Peyer's patch (tissue), 4 donors: ENCODE data around the gene GPR55. TPM values are rescaled to one million over a fixed set of nuclear protein-coding genes. Genes with fewer than 3 reads are reported as not detected.
A peak's percentile ranks its signal among the peaks of the same experiment; 100 is the strongest.

ENCODE experiments used
- DNase-seq, 3 donors: peaks; one replicate each; pipeline ENCODE4 v3.0.0-alpha.2; 2017 to 2019
- H3K27ac ChIP-seq, 4 donors: fragments of 200-600 bp; sonication (generic); one replicate each; pipeline ENCODE4 v1.5.1; 2016 to 2019
- H3K27me3 ChIP-seq, 2 donors: fragments of 200-600 bp; sonication (generic); one replicate each; pipeline ENCODE4 v1.5.1; 2019
- H3K36me3 ChIP-seq, 3 donors: fragments of 200-600 bp; sonication (generic); one replicate each; pipeline ENCODE4 v1.5.1; 2016 to 2019
- H3K4me1 ChIP-seq, 4 donors: fragments of 200-600 bp; sonication (generic); one replicate each; pipeline ENCODE4 v1.5.1; 2016 to 2019
- H3K4me3 ChIP-seq, 4 donors: fragments of 200-600 bp; sonication (generic); 1 replicate in 3 of 4; 2 replicates in 1 of 4; pipeline ENCODE4 v1.5.1; 2016 to 2019; ENCODE audit warnings: mild to moderate bottlenecking in 1 of 4
- H3K9me3 ChIP-seq, 4 donors: fragments of 200-600 bp; sonication (generic); one replicate each; pipeline ENCODE4 v1.5.1; 2016 to 2019; ENCODE audit warnings: mild to moderate bottlenecking in 1 of 4
- POLR2A ChIP-seq, 2 donors: fragments of 450-650 bp; IDR thresholded peaks; one replicate each; pipeline ENCODE4 v1.5.1; 2017; ENCODE audit warnings: antibody characterized with exemption in 2 of 2, mild to moderate bottlenecking in 2 of 2, moderate library complexity in 2 of 2
- total RNA-seq, 4 donors: library from RNA; depleted of rRNA; stranded (reverse); fragments of >200 nt; gene quantifications; one replicate each; pipeline ENCODE4 v1.1.0, GENCODE V29; 2016
- TF ChIP-seq, protein P1 (sequence below), 6 experiments: fragments of 450-650 bp in 4 of 6; fragments of 200-600 bp in 2 of 6; sonication (generic) in 1 of 6; IDR thresholded peaks; one replicate each; pipeline ENCODE4 v1.5.1; 2017 to 2019; ENCODE audit warnings: antibody characterized with exemption in 6 of 6, mild to moderate bottlenecking in 3 of 6, moderate library complexity in 1 of 6

GPR55 gene
- total RNA-seq, 4 donors from 2014 or later: 1.0 to 4.7 (median 3.2) TPM

- TF ChIP-seq POLR2A (IDR thresholded peaks at IDR 0.05): no peak
- TF ChIP-seq, protein P1, sequence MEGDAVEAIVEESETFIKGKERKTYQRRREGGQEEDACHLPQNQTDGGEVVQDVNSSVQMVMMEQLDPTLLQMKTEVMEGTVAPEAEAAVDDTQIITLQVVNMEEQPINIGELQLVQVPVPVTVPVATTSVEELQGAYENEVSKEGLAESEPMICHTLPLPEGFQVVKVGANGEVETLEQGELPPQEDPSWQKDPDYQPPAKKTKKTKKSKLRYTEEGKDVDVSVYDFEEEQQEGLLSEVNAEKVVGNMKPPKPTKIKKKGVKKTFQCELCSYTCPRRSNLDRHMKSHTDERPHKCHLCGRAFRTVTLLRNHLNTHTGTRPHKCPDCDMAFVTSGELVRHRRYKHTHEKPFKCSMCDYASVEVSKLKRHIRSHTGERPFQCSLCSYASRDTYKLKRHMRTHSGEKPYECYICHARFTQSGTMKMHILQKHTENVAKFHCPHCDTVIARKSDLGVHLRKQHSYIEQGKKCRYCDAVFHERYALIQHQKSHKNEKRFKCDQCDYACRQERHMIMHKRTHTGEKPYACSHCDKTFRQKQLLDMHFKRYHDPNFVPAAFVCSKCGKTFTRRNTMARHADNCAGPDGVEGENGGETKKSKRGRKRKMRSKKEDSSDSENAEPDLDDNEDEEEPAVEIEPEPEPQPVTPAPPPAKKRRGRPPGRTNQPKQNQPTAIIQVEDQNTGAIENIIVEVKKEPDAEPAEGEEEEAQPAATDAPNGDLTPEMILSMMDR (IDR thresholded peaks at IDR 0.05): no peak
- Histone ChIP-seq H3K27me3 (no peaks in the 10 kb centered on the region), H3K36me3 (no peaks in the 10 kb centered on the region), H3K4me1 (no peaks in the 10 kb centered on the region), H3K9me3 (no peaks in the 10 kb centered on the region), H3K4me3 (no peak overlapping the region), H3K27ac (no peak overlapping the region)
- DNase-seq: no peak
These were observed 37.7 kb downstream of the GPR55 start for GRCh38 chr2:230887342-230887741.

- Histone ChIP-seq H3K27ac (no peak overlapping the region), H3K27me3 (no peaks in the 10 kb centered on the region), H3K36me3 (no peaks in the 10 kb centered on the region), H3K4me1 (no peaks in the 10 kb centered on the region), H3K9me3 (no peaks in the 10 kb centered on the region), H3K4me3 (no peak overlapping the region)
- TF ChIP-seq POLR2A (IDR thresholded peaks at IDR 0.05): no peak
- peak in 1 of 3 donors; percentile 35 for DNase-seq
These were observed 38.4 kb downstream of the GPR55 start for GRCh38 chr2:230886671-230887071.

DNA sequence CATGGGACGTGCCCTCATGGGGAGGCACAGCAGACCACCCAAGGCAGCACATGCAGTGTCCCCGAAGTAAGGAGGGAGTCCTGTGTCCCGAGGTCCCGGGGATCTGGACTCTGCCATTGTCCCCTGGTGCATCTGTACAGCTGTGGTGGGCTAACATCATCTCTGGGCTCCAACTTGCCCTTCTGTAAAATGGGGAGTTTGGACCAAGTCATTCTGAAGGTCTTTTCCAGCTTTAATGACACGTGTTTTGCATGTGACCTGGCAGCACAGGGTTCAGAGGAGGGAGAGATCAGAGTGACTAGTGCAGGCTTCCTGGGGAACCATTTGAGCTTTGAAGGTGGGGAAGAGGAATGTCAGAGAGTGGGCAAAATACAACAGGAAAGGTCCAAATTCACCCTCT lies 38.8 kb downstream of the GPR55 start:
- DNase-seq: no peak
- Histone ChIP-seq H3K36me3 (no peaks in the 10 kb centered on the region), H3K27ac (no peak overlapping the region), H3K27me3 (no peaks in the 10 kb centered on the region), H3K9me3 (no peaks in the 10 kb centered on the region), H3K4me1 (no peaks in the 10 kb centered on the region), H3K4me3 (no peak overlapping the region)
- no peak for TF ChIP-seq POLR2A (IDR thresholded peaks at IDR 0.05)
- TF ChIP-seq, protein P1 (IDR thresholded peaks at IDR 0.05): no peak

- Histone ChIP-seq H3K4me3 (no peak overlapping the region), H3K27ac (no peak overlapping the region), H3K4me1 (no peaks in the 10 kb centered on the region), H3K9me3 (no peaks in the 10 kb centered on the region), H3K27me3 (no peaks in the 10 kb centered on the region), H3K36me3 (no peaks in the 10 kb centered on the region)
- TF ChIP-seq, protein P1 (IDR thresholded peaks at IDR 0.05): no peak
- no peak for TF ChIP-seq POLR2A (IDR thresholded peaks at IDR 0.05)
- peak in 1 of 3 donors; percentile 33 for DNase-seq
These were observed 39.4 kb downstream of the GPR55 start for GRCh38 chr2:230885463-230886130.

DNA sequence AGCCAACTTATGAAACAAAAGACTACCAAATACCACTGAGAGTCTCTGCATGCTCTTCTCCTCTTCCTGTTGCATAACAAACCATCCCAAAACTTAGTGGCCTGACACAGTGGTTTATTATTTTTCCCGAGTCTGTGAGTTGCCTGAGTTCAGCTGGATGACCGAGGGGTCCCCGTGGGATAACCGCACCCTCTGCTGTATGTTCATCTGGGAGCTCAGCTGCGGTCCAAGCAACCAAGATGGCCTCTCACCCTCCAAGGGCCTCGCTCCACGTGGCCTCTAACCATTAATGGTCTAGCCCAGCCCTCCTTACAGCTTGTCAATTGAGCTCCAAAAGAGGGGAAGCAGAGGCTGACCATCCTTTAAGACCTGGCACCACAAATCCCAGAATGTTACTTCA lies 43.2 kb downstream of the GPR55 start:
- peaks cover 0 to 18% (median 0%) of the 10 kb centered on the region in 3 donors for H3K36me3 ChIP-seq
- no peak overlapping the region for H3K27ac ChIP-seq
- no peak for DNase-seq
- TF ChIP-seq, protein P1 (IDR thresholded peaks at IDR 0.05): no peak
- TF ChIP-seq POLR2A (IDR thresholded peaks at IDR 0.05): no peak
- no peaks in the 10 kb centered on the region for H3K9me3 ChIP-seq
- H3K4me3 ChIP-seq: no peak overlapping the region
- H3K27me3 ChIP-seq: no peaks in the 10 kb centered on the region
- peaks cover 8 to 26% (median 18%) of the 10 kb centered on the region in 4 donors for H3K4me1 ChIP-seq

GRCh38 chr2:230879891-230880290 lies 45.2 kb downstream of the GPR55 start:
- H3K4me1 ChIP-seq: peaks cover 14 to 41% (median 18%) of the 10 kb centered on the region in 4 donors
- peak overlapping the region in 3 of 4 donors; percentile 72 to 96 (median 86) for H3K27ac ChIP-seq
- peak in 2 of 3 donors; percentile 47 to 58 for DNase-seq
- no peaks in the 10 kb centered on the region for H3K27me3 ChIP-seq
- no peak overlapping the region for H3K4me3 ChIP-seq
- TF ChIP-seq POLR2A (IDR thresholded peaks at IDR 0.05): no peak
- TF ChIP-seq, protein P1 (IDR thresholded peaks at IDR 0.05): no peak
- H3K9me3 ChIP-seq: no peaks in the 10 kb centered on the region
- H3K36me3 ChIP-seq: peaks cover 0 to 37% (median 0%) of the 10 kb centered on the region in 3 donors
